COLO668 (cell line): ENCODE measurements around the gene NDUFS8.

Experiments
- DNase-seq: peaks from one replicate; lab custom pipeline; 2025; ENCODE audit not compliant: unreplicated experiment; lab: John Stamatoyannopoulos, UW

Gene NDUFS8

GRCh38 chr11:68048681-68049508, 18.4 kb downstream of the NDUFS8 start:
- DNase-seq: no peak

- DNase-seq: no peak
These were observed 19.3 kb downstream of the NDUFS8 start for GRCh38 chr11:68049509-68050370.

GRCh38 chr11:68050371-68050841, 19.9 kb downstream of the NDUFS8 start:
- no peak for DNase-seq

GRCh38 chr11:68051191-68052136, 21.0 kb downstream of the NDUFS8 start:
- DNase-seq: no peak

DNA sequence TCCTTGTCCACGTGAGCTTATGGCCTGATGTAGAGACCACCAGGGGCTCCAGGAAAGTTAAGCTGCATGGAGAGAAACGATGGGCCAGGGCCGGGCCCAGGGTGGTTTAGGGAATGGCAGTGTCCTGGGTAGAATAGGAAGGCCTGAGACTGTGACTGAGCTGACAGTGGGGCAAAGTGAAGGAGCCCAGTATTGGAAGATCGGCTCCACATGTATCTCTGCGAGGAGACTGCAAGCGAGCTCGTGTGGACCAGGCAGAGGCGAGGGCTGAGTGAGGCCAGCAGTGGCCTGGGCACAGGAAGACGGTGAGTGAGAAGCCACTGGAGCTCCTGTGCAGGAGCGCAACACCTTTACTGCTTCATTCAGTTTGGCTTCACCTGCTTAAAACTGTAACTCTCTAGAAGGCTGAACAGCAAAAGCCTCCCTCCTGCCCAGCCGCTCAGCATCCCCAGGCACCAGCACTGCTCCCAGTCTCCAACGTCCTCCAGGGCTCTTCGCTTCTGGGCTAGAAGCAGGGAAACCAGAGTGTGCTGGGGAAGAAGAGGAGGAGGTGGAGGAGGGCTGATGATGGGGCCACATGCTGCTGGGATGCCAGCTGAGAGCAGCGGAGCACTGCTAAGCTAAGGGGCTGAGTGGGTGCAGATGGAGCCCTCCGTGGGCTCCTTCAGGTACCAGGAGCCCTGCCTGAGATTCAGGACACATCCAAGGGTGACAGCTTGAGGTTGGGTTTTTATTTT, 21.8 kb downstream of the NDUFS8 start:
- DNase-seq: no peak

GRCh38 chr11:68053117-68053516, 22.6 kb downstream of the NDUFS8 start:
- DNase-seq: no peak

- DNase-seq: no peak
These were observed 23.7 kb downstream of the NDUFS8 start for GRCh38 chr11:68053981-68054812.

DNA sequence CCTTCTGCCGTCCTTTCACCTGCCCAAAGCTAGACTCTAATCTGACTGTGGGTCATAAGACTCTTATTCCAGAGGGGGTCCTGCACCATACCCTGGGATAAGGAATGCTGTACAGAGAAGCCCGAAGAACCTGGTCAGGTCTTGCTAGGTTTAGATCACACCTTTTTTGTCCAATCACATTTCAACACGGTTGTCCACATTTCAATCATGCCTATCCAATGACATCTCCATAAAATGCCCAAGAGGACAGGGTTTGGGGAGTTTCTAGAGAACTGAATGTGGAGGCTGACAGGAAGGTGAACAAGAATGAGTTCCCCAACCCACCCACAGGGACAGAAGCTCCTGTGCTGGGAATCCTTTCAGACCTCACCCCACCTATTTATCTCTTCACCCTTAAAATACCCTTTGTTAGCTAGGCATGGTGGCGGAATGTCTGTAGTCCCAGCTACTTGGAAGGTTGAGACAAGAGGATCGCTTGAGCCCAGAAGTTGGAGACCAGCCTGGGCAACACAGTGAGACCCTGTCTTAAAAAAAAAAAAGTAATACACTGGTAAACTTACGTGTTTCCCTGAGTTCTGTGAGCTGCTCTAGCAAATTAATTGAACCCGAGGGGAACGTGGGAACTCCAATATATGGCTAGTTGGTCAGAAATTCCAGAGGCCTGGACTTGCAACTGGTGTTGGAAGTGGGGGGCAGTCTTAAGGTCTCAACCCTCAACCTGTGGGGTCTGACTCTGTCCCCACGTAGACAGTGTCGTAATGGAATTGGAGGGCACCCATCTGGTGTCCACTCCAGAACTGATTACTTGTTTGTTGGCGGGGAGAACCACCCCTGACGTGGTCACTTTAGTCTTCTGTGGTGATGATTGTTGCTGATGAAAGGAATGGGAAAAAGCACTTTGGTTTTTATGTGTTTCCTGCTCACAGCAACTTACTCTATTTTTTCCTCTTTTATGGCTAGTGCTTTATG, 26.1 kb downstream of the NDUFS8 start:
- no peak for DNase-seq

GRCh38 chr11:68057807-68058206, 27.3 kb downstream of the NDUFS8 start:
- no peak for DNase-seq

- DNase-seq: no peak
These were observed 31.0 kb downstream of the NDUFS8 start for GRCh38 chr11:68061508-68061907.

- no peak for DNase-seq
These were observed 34.4 kb downstream of the NDUFS8 start for GRCh38 chr11:68064926-68065325.

DNA sequence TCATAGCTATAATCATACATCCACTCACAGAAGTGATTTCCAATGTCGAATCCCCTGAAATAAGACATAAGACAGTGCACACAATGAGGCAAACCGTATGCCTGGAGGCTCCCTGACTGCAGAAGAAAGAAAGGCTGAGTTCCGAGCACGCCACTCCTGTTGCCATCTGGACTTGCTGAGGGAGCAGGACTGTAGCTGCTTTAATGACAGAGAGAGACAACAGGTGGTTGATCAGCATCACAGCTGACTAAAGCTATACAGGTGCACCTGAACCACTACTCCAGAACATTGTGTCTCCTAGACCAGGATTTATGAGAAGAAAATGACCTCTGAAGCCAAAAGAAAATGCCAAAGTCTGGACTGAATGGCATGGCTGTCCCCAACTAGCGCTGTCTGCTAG, 35.4 kb downstream of the NDUFS8 start:
- DNase-seq: no peak

GRCh38 chr11:68066742-68067141, 36.3 kb downstream of the NDUFS8 start:
- DNase-seq: no peak

- DNase-seq: no peak
These were observed 37.5 kb downstream of the NDUFS8 start for GRCh38 chr11:68067991-68068390.

GRCh38 chr11:68071281-68072048, 41.0 kb downstream of the NDUFS8 start:
- no peak for DNase-seq

DNA sequence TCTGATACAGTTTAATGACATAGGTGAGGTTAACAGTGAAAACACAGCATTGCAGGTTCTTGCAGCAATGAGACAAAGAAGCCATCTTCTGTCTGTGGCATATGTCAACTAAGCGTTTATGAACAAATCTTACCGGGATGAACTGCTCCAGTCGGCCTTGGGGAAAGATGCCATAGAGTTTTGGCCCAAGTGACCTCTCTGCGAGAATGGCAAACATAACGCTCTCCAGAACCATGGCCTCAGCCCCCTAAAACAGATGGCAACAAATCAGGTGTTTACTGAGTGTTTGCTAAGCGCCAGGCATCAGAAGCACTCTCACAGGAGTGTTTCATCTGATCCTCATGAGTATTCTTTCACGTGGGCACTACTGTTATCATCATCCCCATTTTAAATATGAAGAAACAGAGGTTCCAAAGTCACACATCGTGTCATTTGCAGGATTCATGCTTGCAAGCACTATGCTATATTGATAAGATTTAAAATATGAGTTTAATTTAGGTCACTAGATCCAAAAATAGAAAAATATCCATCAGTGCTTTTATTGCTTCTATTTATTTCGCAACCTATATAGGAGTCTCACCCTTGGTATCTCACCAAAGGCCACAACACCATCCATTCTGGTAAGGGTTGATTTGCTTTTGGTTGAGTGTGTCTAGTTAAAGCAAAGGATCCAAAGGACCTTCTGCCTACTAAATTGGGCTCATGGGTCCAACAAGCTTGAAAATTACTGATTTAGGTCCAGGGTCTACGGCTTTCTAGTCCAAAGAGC, 44.3 kb downstream of the NDUFS8 start:
- no peak for DNase-seq
